GM18951 (cell line): ENCODE results near the gene GMDS.

Source experiments
- POLR2A ChIP-seq: IDR thresholded peaks from 4 replicates; pipeline ENCODE4 v1.6.1; 2011; ENCODE audit warnings: mild to moderate bottlenecking; ENCODE audit not compliant: insufficient read length, insufficient read depth; ENCODE audit errors: extremely low read depth
- in situ Hi-C: fragments of 300-500 bp; cut with MboI; formaldehyde crosslinking; loops from one replicate; pipeline ENCODE4 v1.12.0; 2022; ENCODE audit warnings: low sequenced_read_pairs, mixed read lengths, inconsistent platforms; ENCODE audit not compliant: unreplicated experiment

The GMDS gene

GRCh38 chr6:1906609-1907008, 338.8 kb downstream of the GMDS start:
- no peak for TF ChIP-seq POLR2A
- in situ Hi-C loops = no loop called here

GRCh38 chr6:1906014-1906413, 339.4 kb downstream of the GMDS start:
- TF ChIP-seq POLR2A = no peak
- in situ Hi-C loops = no loop called here

GRCh38 chr6:1904898-1905297, 340.5 kb downstream of the GMDS start:
- no peak for TF ChIP-seq POLR2A
- in situ Hi-C loops = no loop called here

- no peak for TF ChIP-seq POLR2A
- in situ Hi-C loops = no loop called here
Measured at GRCh38 chr6:1904466-1904799, 341.0 kb downstream of the GMDS start.

GRCh38 chr6:1903780-1904465, 341.5 kb downstream of the GMDS start:
- in situ Hi-C loops = no loop called here
- TF ChIP-seq POLR2A = no peak

- in situ Hi-C loops = no loop called here
- TF ChIP-seq POLR2A = no peak
Measured at GRCh38 chr6:1901556-1901955, 343.8 kb downstream of the GMDS start.

- no peak for TF ChIP-seq POLR2A
Measured at GRCh38 chr6:1896897-1897296, 348.5 kb downstream of the GMDS start.

GRCh38 chr6:1895721-1896120, 349.7 kb downstream of the GMDS start:
- no peak for TF ChIP-seq POLR2A
- in situ Hi-C loops = no loop called here

More at GRCh38 chr6:1896897-1897296, 348.5 kb downstream of the GMDS start:
- in situ Hi-C loops = no loop called here

- TF ChIP-seq POLR2A = no peak
- in situ Hi-C loops = no loop called here
Measured at GRCh38 chr6:1894954-1895353, 350.5 kb downstream of the GMDS start.

- in situ Hi-C loops = no loop called here
Measured at GRCh38 chr6:1893470-1894130, 351.8 kb downstream of the GMDS start.

GRCh38 chr6:1892716-1893115, 352.7 kb downstream of the GMDS start:
- in situ Hi-C loops = no loop called here
- TF ChIP-seq POLR2A = no peak

More at GRCh38 chr6:1893470-1894130, 351.8 kb downstream of the GMDS start:
- TF ChIP-seq POLR2A = no peak

- in situ Hi-C loops = no loop called here
- TF ChIP-seq POLR2A = no peak
Measured at GRCh38 chr6:1890987-1891386, 354.4 kb downstream of the GMDS start.

- TF ChIP-seq POLR2A = no peak
- in situ Hi-C loops = no loop called here
Measured at GRCh38 chr6:1890071-1890470, 355.3 kb downstream of the GMDS start.

- no peak for TF ChIP-seq POLR2A
- in situ Hi-C loops = no loop called here
Measured at GRCh38 chr6:1885576-1886011, 359.8 kb downstream of the GMDS start.
